Measurements from ENCODE around the gene STAC3. TPM values are rescaled to one million over a fixed set of nuclear protein-coding genes. Genes with fewer than 3 reads are reported as not detected.

The STAC3 gene
- total RNA-seq, 3 donors from 2014 or later, result 1.4 to 2.2 (median 1.7) TPM

DNA sequence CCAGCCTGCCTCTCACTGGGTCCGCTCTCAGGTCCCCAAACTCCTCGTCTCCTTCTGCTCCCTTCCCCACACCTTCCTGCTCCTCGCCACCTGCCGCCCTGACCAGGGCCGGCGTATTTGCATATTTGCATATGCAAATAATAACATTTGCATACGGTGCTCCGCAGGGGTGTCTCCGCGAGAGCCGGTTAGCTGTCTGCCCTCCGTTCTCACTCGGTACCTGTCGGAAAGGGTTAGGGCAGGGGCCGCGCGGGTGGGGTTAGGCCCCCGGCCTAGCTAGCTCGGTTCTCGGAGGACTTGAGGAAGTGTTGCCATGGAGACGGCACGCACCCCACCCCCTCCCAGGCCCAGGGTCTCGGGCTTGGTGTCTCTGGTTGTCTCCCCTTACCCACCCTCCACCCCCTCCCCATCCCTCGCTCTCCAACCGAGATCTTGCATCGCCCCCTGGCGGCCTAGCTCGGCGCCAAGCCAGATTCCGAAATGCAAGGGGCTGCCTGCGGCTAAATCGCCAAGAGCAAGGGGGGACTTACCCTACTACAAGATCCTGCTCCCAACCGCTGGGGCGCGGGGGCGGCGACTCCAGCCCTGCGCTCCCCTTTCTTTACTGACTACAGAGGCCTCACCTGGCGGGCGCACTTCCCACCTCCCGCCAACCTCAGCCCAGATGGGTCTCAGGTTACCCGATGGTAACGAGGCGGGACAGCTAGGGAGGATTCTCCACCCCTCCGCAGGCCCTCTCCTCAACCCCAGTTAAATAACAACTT lies 8.1 kb downstream of the STAC3 start:
- peaks cover 49% of the 10 kb centered on the region for H3K4me1 Mint-ChIP-seq (ENCODE audit: low read depth)
- no peaks in the 10 kb centered on the region for H3K9me3 Mint-ChIP-seq
- ATAC-seq, result no peak
- peak overlapping the region; percentile 61 for H3K4me3 Mint-ChIP-seq
- H3K36me3 Mint-ChIP-seq (ENCODE audit: insufficient read depth), result peaks cover 5% of the 10 kb centered on the region
- peaks cover 40% of the 10 kb centered on the region for H3K27me3 Mint-ChIP-seq (ENCODE audit: low read depth)
- peak; percentile 71 for DNase-seq

DNA sequence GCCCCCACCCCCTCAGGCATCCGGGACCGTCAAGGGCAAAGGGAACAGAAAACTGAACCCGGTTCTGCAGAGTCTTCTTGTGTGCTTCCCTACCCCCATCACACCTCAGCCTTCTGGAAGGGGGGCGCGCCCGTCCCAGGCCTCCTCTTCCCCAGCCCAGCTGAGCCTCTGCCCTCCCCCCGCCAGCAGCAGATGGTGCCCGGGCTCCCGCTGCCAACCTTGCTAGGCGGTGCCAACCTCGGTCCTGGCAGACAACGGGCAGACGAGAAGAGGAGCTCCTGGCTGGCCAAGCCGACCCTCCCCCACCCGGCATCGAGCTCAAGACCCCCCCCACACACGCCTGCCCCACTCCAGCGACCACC lies 8.7 kb downstream of the STAC3 start:
- Mint-ChIP-seq H3K27me3 (ENCODE audit: low read depth) (peaks cover 44% of the 10 kb centered on the region), H3K4me3 (peak overlapping the region; percentile 50), H3K9me3 (no peaks in the 10 kb centered on the region), H3K4me1 (ENCODE audit: low read depth) (peaks cover 52% of the 10 kb centered on the region), H3K36me3 (ENCODE audit: insufficient read depth) (peaks cover 5% of the 10 kb centered on the region)
- DNase-seq (no peak), ATAC-seq (no peak)

DNA sequence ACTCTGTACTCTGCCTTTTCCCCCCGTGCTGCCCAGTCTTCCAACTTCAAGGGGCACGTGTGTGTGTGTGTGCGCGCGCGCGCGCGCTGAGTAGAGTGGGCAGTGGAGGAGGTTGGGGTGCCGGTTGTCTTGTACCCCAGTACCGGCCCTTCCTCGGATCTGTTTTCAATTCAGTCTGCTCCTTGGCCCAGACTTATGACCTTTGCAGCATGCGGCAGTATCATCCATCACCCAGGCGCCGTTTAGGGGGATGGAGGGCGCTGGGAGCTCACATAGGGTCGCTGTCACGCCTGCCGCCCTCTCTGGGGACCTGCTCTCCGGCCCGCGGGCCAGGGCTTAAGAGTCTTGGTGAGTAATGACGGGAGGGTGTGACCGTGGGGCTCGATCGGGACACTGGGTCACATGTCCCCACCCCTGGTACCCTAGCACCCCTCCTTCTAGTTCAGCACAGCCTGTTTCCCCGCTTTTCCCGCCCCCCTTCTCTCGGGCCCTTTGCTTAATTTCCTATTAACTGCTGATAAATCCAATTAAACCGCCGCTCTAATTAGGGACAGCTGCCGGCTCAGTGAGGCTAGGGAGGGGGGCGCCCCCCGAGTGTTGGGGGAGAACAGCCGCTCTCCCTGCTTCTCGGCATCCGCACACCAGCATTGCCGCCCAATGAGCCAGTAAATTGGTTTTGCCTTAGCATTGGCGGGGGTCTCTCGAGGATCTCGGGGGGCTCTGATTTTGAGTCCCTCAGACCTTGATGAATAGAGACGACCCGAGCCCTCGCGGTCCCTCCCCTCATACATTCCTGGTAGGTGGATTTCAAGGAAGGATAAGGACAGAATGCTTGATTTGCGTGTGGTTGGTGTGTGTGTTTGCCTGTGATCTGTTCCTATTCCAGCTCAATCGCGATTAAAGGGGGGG lies 9.3 kb downstream of the STAC3 start:
- Mint-ChIP-seq H3K36me3 (ENCODE audit: insufficient read depth) (peaks cover 3% of the 10 kb centered on the region), H3K27me3 (ENCODE audit: low read depth) (peaks cover 49% of the 10 kb centered on the region), H3K9me3 (no peaks in the 10 kb centered on the region), H3K4me3 (peak overlapping the region; percentile 50), H3K4me1 (ENCODE audit: low read depth) (peaks cover 59% of the 10 kb centered on the region)
- no peak for ATAC-seq
- DNase-seq, result no peak

DNA sequence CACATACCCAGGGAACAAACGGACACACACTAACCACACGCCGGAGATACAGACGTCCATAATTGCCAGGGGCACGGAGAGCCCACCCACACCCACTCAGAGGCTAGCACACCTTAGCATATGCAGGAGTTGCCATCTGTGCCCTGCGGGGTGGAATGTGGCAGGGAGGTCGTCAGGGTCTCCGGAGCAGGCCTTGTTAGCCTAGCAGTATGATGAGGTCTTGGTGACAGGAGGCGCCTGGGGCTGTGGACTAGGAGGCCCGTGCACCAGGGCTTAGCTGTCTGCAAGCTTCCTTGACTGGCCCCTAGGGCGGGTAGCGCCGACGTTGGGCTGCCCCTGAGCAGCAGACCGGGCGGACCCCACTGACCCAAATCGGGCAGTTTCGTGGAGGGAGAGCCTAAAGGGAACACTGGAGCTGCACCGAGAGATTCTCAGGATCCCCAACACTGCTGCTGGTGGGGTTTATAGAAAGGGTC lies 10.0 kb downstream of the STAC3 start:
- no peaks in the 10 kb centered on the region for H3K36me3 Mint-ChIP-seq (ENCODE audit: insufficient read depth)
- no peaks in the 10 kb centered on the region for H3K9me3 Mint-ChIP-seq
- DNase-seq (no peak), ATAC-seq (no peak)
- H3K4me3 Mint-ChIP-seq, result peak overlapping the region; percentile 90
- H3K27me3 Mint-ChIP-seq (ENCODE audit: low read depth), result peaks cover 49% of the 10 kb centered on the region
- H3K4me1 Mint-ChIP-seq (ENCODE audit: low read depth), result peaks cover 64% of the 10 kb centered on the region

DNA sequence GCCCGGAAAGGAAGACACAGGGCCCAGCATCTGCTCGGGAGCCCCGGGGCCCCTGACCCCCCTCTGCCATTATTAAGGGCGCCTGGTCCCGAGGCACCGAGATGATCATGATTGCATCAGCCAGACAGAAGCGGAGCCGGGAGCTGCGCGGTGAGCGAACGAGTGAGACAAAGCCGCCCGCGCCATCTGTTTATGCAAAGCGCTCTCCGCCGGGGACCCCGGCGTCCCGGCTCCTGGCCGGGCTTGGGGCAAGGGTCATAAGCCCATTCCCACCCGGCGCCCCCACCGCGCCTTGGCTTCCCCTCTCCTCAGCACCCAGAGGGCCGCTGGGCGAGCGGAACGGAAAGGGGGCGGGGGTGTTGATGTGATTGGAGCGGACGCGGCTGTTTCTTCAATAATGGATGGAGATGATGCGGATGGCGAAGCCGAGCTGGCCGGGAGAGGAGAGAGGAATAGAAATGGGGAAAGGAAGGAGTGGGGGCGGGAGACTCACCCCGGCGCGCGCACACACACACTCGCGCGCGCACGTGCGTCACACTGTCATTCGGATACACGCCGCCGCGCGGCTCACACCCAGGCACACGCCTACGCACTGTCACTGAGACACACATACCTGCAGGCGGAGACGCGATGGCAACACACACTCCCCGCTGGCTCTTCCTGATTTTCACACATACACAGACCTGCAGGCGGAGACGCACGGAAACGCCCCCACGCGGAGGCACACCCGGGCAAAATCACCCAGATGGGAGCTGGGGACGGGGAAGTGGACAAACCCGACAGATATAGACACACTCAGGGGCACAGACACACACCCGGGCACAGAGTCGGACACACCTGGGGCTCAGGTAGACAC lies 10.7 kb downstream of the STAC3 start:
- H3K36me3 Mint-ChIP-seq (ENCODE audit: insufficient read depth), result peaks cover 2% of the 10 kb centered on the region
- DNase-seq (peak; percentile 84), ATAC-seq (peak; percentile 32 to 36)
- no peaks in the 10 kb centered on the region for H3K9me3 Mint-ChIP-seq
- H3K4me3 Mint-ChIP-seq, result peak overlapping the region; percentile 90
- peaks cover 64% of the 10 kb centered on the region for H3K4me1 Mint-ChIP-seq (ENCODE audit: low read depth)
- peaks cover 51% of the 10 kb centered on the region for H3K27me3 Mint-ChIP-seq (ENCODE audit: low read depth)

DNA sequence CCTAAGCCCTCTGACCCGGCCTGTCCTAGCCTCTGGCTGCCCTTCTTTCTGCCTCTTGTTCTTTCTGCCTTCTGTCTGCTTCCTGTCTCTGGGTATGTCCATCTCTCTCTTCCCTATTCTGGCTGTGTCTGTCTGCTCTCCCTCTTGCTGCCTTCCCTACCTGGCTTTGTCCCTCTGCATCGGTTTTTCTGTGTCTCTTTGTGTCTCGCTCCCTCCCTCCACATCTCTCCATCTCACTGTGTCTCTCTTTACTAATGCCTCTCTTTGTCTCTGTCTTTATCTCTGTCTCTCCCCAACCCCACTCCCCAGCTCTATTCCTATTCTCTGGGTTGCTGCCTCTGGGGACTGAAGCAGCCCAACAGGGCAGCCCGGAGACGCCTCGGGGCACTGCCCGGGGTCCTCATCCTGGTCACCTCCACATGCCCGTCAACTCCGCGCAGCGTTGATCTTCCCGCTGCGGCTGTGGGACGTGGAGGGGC lies 11.4 kb downstream of the STAC3 start:
- Mint-ChIP-seq H3K27me3 (ENCODE audit: low read depth) (peaks cover 50% of the 10 kb centered on the region), H3K9me3 (no peaks in the 10 kb centered on the region), H3K4me3 (peak overlapping the region; percentile 90), H3K36me3 (ENCODE audit: insufficient read depth) (peaks cover 4% of the 10 kb centered on the region), H3K4me1 (ENCODE audit: low read depth) (peaks cover 64% of the 10 kb centered on the region)
- peak in 1 of 2 donors; percentile 2 for ATAC-seq
- DNase-seq, result no peak

DNA sequence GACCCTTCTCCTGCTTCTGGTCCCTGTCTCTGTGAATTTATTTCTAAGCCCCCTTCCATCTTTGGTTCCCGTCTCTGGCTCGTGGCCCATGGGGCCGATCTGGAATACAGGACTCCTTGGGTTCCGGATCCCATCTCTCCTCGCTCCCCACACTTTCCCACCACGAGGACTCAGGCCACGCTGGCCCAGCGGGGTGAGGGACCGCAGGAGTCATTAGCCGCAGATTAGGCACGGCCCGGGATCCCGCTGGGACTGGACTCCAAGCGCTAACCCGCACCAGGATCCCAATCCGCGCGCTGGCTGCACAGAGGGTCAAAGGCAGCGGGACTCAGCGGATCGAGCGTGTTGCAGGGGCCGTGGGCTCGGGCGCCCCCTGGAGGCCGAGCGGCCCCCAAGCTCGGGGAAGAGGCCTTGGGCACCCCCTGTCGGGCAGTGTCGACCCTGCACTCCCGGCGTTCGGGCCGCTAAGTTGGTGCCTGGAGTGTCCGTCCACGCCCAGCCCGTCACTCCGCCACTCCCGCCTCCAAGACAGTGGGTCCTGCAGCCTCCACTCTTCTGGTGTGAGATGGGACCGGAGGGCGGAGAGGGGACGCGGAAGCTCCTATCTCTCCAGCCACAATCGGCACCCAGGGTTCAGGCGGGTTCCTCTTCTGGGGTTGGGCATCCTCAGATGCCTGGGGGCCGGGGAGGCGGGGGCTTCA lies 12.0 kb downstream of the STAC3 start:
- peak; percentile 55 to 60 for ATAC-seq
- peak overlapping the region; percentile 90 for H3K4me3 Mint-ChIP-seq
- H3K9me3 Mint-ChIP-seq, result no peaks in the 10 kb centered on the region
- DNase-seq, result peak; percentile 86
- peaks cover 48% of the 10 kb centered on the region for H3K27me3 Mint-ChIP-seq (ENCODE audit: low read depth)
- peaks cover 10% of the 10 kb centered on the region for H3K36me3 Mint-ChIP-seq (ENCODE audit: insufficient read depth)
- H3K4me1 Mint-ChIP-seq (ENCODE audit: low read depth), result peaks cover 68% of the 10 kb centered on the region

DNA sequence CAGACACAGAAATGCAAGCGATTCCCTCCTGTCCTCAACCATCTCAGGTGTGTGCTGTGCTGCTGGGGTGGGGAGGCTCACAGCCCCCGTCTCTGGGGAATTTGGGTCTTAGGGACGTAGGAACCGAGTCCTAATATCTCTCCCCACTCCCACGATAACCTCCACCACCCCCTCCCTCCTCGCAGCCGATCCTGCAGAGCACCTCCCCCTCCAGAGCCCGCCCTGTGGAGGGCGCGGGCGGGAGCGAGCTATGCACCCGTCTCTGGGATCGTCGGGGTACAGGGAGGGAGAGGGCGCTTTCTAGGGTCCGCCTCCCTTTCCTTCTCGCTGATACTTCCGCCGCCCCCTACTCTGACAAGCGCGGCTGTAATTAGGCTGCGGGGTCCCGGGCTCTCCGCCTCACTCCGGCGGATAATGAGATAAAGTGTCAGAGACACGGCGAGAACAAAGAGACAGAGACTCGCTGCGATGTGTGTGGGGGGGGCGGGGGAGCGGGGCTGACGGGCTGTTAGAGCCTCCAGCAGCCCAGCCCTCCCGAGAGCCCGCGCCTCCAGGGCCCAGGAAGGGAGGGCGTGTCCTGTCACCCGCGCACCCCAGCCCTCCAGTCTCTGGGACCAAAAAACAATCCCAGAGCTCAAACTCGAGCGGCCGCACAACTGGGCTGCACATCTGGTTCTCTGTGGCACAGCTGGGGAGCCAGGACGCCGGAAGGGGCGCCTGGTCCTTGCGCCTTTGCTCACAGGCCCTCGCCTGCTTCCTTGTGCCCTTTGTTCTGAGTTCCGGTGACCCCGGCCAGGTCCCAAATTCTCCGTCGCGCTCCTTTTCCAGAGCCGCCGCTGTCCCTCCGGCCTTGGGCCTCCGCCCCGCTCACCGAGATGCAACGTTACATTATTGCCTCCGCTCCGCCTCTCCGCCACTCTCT lies 12.8 kb downstream of the STAC3 start:
- peaks cover 64% of the 10 kb centered on the region for H3K4me1 Mint-ChIP-seq (ENCODE audit: low read depth)
- peak overlapping the region; percentile 90 for H3K4me3 Mint-ChIP-seq
- DNase-seq (no peak), ATAC-seq (peak; percentile 11 to 13)
- H3K36me3 Mint-ChIP-seq (ENCODE audit: insufficient read depth), result peaks cover 18% of the 10 kb centered on the region
- no peaks in the 10 kb centered on the region for H3K9me3 Mint-ChIP-seq
- H3K27me3 Mint-ChIP-seq (ENCODE audit: low read depth), result peaks cover 44% of the 10 kb centered on the region

DNA sequence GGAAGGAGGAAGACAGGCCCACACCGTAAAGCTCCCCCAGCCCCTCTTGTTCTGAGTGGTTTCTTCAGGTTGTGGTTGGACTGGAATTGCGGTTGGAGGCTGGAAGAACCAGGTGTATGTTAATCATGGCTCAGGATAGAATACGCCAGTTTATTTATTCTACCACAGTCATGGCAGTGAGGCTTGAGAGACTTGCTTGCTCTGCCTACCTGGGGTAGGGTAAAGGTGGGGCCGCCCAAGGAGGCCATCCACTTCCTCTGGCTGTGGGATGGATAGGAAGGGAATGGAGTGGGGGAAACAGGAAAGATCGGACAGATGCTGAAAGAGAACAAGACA lies 13.4 kb downstream of the STAC3 start:
- no peak for ATAC-seq
- peaks cover 39% of the 10 kb centered on the region for H3K27me3 Mint-ChIP-seq (ENCODE audit: low read depth)
- H3K9me3 Mint-ChIP-seq, result no peaks in the 10 kb centered on the region
- peak overlapping the region; percentile 31 for H3K4me3 Mint-ChIP-seq
- peaks cover 25% of the 10 kb centered on the region for H3K36me3 Mint-ChIP-seq (ENCODE audit: insufficient read depth)
- peaks cover 60% of the 10 kb centered on the region for H3K4me1 Mint-ChIP-seq (ENCODE audit: low read depth)
- no peak for DNase-seq

DNA sequence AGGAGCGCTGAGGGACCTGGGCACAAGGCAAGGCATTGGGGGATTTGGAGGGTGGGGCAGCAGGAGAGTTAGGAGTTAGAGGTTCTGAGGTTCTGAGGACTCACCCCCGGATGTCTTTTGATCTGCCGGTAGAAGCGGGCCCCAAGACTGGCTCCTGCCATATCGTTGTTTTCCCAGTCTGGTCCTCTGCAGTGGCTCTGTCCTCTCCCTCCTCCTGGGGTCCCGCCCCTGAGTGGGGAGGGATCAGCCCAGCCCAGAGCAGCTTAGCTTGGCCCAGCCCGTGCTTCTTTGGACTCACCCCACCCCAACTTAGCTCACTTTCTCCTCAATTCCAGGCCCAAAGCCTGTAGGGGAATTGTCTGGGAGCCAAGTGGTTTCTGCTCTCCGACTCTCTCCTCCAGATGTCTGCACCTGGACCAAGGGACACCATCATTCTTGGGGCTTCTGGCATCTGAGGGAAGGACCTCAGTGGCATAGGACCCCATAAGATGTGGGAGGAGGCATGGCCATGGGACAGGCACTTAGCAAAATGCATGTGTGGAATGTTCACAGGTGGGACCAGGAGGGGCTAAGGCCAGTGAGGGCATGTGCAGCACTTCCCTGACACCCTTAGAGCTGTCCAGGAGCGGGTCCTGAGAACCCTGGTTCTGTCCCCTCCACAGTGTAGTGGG lies 13.9 kb downstream of the STAC3 start:
- Mint-ChIP-seq H3K36me3 (ENCODE audit: insufficient read depth) (peaks cover 30% of the 10 kb centered on the region), H3K4me3 (no peak overlapping the region), H3K27me3 (ENCODE audit: low read depth) (peaks cover 35% of the 10 kb centered on the region), H3K9me3 (no peaks in the 10 kb centered on the region), H3K4me1 (ENCODE audit: low read depth) (peaks cover 57% of the 10 kb centered on the region)
- ATAC-seq (no peak), DNase-seq (no peak)

DNA sequence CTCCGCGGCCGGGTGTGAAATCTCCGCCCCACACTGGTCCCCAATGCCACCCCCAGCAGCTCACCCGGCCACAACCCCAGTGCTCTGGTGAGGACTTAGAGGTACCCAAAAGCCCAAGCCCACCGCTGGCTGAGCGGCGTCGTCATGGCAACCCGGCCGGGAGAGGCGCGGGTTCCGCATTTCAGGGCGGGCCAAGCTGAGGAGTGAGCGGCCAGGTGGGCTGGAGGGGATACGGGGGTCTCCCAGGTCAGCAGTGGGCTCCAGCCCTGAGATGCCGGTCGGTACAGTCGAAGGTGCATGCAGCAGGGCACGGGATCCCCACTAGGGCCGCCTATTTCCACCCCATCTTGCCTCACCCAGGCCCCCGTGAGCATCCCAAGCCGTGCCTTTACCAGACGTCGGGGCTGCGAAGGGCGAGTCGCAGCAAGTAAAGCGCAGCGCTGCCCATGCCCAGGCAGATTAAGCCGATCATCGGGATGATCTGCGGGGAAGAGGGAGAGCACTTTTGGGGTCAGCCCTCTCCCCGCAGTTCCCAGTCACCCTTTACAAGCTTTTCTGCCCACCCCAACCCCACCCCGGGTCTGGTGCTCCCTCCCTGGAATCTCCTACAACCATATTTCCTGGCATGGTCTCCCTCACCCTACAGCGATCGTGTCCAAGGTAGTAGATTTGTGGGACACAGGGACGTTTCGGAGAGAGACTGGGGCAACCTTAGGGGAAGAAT lies 14.6 kb downstream of the STAC3 start:
- ATAC-seq (no peak), DNase-seq (no peak)
- no peak overlapping the region for H3K4me3 Mint-ChIP-seq
- no peaks in the 10 kb centered on the region for H3K9me3 Mint-ChIP-seq
- peaks cover 35% of the 10 kb centered on the region for H3K36me3 Mint-ChIP-seq (ENCODE audit: insufficient read depth)
- H3K27me3 Mint-ChIP-seq (ENCODE audit: low read depth), result peaks cover 28% of the 10 kb centered on the region
- peaks cover 56% of the 10 kb centered on the region for H3K4me1 Mint-ChIP-seq (ENCODE audit: low read depth)

DNA sequence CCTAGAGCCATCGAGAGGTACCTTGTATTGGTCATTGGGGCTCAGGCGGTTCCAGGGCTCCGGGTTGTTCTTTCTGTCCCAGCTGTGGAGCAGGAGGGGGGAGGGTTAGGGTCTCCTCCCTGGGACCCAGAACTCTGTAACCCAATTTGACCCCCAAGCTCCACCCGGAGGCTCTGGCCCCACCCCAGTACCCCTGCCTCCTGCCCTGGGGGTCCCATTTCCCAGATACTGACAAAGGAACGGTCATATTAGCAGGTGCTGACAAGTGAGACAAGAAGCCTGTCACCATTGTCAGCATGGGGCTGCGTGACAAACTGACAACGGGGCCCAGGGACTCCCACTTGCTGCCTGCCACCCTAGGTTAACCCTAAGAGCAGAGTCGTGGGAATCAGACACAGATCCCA lies 15.3 kb downstream of the STAC3 start:
- Mint-ChIP-seq H3K27me3 (ENCODE audit: low read depth) (peaks cover 23% of the 10 kb centered on the region), H3K36me3 (ENCODE audit: insufficient read depth) (peaks cover 41% of the 10 kb centered on the region), H3K4me1 (ENCODE audit: low read depth) (peaks cover 55% of the 10 kb centered on the region), H3K9me3 (no peaks in the 10 kb centered on the region), H3K4me3 (no peak overlapping the region)
- ATAC-seq (no peak), DNase-seq (no peak)

Data from activated T-cell treated with anti-CD3 and anti-CD28 coated beads, Interleukin-2, amount 50 U/mL, for 4 hours (primary cell).